ENCODE data around the gene ZNF827.

Gene ZNF827, protein sequence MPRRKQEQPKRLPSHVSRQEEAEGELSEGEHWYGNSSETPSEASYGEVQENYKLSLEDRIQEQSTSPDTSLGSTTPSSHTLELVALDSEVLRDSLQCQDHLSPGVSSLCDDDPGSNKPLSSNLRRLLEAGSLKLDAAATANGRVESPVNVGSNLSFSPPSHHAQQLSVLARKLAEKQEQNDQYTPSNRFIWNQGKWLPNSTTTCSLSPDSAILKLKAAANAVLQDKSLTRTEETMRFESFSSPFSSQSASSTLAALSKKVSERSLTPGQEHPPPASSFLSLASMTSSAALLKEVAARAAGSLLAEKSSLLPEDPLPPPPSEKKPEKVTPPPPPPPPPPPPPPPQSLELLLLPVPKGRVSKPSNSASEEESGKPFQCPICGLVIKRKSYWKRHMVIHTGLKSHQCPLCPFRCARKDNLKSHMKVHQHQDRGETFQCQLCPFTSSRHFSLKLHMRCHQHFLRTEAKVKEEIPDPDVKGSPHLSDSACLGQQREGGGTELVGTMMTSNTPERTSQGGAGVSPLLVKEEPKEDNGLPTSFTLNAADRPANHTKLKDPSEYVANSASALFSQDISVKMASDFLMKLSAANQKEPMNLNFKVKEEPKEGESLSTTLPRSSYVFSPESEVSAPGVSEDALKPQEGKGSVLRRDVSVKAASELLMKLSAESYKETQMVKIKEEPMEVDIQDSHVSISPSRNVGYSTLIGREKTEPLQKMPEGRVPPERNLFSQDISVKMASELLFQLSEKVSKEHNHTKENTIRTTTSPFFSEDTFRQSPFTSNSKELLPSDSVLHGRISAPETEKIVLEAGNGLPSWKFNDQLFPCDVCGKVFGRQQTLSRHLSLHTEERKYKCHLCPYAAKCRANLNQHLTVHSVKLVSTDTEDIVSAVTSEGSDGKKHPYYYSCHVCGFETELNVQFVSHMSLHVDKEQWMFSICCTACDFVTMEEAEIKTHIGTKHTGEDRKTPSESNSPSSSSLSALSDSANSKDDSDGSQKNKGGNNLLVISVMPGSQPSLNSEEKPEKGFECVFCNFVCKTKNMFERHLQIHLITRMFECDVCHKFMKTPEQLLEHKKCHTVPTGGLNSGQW

DNA sequence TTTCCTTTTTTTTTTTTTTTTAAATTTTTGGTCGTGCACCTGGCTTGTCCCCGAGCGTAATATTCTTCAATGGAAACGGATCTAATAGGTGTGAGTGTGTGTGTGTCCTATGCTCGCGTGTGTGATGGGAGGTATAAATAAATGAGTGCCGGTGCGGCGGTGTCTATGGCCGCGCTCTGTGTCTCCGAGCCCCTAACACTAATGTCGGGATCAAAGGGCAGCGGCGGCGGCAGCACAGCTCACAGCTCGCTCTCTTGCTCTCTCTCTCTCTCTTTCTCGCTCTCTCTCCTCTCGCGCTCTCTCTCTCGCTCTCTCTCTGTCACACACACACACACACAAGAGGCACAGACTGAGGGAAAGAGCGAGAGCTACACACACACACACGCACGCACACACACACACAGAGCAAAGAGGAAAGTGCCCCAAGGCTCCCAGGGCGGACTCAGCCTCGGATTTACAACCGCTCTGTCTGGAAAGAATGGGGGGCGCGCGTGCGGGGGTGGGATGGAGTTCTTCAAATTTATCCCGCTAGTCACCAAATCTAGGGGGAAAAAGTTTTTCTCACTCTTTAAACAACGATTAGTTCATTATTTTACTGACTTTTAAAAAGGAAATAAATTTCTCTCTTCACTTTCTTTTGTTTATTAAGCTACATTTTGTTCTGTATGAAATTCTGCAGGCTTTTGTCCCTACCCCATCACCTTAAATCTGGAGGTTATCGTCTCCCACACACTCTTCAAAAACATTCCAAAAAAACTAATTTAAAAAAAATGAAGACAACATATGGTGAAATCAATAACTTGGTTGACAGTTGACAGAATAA, at the start of gene ZNF827:
Gene ZNF827 (minus strand): TSS at position 206 of the 823 bp plus-strand sequence. CDS start 416 bp downstream, outside the sequence.
- DNase-seq (ENCODE audit: low read depth, low spot score): no peak

DNA sequence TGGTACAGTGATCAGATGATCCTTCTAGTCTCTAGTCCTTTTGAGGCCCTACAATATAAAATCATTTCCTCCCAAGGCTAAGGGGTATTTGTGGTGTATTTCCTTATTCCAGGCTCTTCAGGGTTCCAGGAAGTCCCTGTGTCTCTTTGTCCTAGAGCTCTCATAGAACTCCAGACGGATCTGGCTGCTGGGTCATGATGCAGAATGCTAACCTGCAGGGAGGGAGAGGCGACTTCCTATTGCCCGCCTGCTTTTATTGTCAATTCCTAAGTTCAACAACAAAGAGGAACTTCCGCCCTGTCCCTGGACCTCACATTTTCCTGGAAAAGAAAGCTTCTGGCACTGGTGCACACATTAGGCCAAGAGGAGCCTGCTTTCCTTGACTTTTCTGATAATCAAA, 45.9 kb upstream of the ZNF827 start:
- no peak for DNase-seq (ENCODE audit: low read depth, low spot score)

DNA sequence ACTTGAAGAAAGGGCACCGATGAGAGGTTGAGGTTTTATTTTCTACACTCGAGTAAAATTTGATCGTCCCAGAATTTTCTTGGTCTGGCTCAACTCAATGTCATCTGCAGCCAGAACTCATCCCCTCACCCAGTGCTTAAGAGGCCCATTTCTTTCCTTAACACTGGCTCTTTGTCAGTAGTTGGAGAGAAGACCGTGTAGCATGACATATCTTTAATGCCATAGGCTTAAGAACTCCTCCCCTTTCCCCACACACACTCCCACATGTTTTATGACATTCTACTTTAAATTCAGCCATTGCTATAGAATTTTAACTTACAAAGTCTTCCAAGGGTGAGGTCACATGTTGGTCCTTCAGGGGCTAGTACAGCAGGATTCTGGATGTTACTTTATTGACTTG, 44.2 kb upstream of the ZNF827 start:
- no peak for DNase-seq (ENCODE audit: low read depth, low spot score)

DNA sequence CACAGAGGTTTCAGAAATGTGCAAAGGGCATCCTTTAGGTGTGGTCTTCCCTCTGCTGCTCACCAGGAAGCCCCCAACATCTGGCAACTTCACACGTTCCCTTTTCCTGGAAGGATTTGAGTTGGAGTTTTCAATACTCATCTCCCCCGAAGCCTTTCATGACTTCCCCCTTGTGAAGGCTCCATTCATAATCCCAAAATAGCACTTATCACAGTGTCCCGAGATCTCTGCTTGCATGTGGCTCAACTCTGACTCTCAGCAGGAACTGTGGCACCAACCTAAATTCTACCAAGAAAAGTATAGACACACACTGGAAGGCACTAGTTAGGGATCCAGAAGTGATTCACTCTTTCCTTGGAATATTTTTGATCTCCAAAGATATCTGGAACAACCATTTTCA, 40.5 kb upstream of the ZNF827 start:
- no peak for DNase-seq (ENCODE audit: low read depth, low spot score)

DNA sequence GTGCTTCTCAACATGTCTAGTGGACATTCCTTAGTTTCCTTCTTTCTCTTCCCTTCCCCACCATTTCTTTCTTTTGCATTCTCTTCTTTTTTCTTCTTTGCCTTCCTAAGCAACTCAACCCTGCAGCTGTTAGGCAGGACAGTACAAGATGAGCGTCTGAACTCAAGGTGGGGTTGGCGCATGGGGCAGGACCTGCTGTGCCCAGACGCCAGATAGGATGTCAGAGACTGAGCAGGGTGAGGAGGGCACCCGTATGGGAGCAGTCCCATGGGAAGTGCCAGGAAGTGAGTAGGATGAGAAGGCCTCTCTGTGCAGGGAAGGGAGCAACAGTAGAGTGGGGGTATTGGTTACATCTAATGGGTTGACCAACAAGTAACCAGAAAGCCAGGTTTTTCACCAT, 38.1 kb upstream of the ZNF827 start:
- no peak for DNase-seq (ENCODE audit: low read depth, low spot score)

DNA sequence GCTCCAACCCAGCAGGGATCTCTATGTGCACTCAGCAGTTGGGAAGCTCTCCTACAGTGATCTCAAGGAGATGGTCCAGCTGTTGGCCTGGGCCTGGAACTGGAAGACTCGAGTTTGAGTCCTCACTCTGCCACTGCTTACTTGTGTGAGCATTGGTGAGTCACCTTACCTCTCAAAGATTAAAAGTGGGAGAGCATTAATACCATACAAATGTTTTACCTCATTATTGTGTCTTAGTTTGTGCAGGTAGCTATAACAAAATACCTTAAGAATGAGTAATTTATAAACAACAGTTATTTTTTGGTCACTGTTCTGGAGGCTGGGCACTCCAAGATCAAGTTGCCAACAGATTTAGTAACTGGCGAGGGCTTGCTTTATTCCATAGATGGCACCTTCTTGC, 21.4 kb upstream of the ZNF827 start:
- DNase-seq (ENCODE audit: low read depth, low spot score): no peak

DNA sequence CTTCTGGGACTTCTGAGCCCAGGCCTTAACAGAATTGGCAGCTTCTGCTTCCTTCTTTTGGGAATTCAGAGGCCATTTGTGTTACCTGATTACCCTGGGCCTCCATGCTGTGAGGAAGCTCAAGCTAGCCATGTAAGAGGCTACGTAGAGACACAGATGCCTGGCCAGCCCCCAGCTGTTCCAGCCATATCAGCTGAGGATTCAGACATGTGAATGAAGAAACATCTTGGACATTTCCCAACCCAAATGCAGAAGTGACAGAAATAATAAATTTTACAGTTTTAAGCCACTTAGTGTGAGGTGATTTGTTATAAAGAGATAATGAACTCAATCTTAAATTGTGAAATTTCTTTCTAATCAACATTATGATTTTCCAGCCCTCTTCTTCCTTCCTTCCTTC, 18.7 kb upstream of the ZNF827 start:
- DNase-seq (ENCODE audit: low read depth, low spot score): no peak

DNA sequence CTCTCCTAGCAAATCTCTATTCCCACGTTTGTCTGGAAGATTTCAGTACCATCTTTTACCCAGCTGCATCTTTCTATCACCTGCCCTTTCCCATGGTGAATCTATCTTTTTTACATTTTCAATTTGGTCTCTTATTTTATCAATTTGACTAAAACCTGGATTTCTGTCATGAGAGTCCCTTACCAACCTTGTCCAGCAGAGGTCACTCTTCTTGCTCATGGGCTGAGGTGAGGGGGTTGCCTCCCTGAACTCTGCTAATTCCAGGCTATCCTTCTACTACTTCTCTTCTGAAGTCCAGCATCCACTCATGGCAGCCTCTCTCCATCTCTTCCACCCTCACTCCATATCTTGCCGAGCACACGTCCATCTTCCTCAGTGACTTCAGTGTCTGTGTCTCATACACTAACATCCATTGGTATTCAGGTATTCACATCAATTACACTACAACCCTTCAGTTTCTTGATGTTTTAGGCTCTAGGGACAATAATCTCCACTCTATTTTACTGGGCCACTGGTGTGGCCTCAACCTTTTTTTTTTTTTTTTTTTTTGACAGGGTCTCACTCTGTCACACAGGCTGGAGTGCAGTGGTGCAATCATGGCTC, 17.8 kb upstream of the ZNF827 start:
- DNase-seq (ENCODE audit: low read depth, low spot score): no peak

DNA sequence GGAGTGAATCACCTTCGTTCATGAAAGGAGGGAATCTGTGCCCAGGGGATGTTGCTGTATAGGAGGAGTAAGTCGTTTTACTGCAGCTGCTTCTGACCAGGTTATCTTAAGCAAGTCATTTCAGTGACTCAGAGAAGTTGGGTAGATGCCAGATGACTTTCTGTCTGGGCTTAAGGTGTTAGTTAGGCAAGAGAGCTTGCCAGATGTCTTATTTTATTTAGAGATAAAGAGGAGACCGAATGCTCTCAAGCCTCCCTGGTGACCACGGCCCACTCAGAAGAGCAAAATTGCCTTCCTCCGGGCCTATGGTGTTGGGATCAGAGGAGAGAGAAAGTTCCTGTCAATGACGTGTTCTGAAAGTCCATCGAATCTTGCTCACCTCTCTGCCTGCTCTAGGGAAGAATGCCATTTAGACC, 16.3 kb upstream of the ZNF827 start:
- no peak for DNase-seq (ENCODE audit: low read depth, low spot score)

DNA sequence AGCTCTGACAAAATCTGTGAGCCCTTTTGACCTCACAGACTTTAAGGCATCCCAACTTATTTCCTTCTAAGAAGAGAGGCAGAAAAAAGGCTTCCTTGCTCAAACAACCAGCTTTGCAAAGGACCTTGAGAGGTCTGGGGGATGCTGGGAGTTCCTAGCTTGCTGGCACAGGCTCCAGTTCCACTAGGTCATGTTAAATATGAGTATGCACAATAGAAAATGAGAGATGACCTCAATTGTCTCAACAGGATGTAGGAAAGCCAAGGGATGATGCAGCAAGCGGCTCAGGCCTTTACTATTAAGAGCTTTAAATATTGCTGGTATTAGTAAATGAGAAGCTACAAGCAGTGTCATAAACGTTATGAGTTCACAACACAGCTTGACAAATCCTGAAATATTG, 13.3 kb upstream of the ZNF827 start:
- DNase-seq (ENCODE audit: low read depth, low spot score): no peak

DNA sequence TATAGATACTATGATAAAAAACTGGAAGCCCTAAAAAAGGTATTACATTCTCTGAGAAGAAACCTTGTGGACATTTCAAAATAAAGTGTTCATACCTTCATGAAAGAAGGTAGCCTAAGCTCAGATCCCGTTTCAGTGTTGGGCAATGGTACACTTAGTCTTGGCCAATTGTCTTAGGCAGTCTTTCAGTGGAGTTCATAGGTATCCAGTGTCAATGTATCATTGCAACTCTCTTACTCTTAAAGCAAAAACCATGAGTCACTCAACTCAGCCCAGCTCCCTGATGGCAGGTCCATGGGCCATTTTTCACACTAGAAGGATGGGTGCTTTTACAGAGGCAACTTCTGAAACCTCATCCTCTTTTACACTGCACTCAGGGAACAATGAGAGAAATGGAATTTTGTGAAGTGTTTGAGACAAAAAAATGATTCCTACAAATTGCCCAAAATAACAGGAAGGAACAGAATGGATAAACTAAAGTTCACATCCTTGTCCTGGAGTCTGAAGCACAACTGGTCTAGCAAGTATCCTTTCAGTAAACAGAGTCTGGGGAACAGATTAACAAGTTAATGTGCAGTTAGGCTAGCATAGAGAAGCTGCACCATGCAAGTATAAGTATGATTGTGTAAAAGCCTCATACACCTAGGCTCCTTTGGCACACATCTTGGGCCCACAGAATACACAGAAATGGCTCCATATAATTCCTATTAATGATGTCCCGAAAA, 7.0 kb upstream of the ZNF827 start:
- no peak for DNase-seq (ENCODE audit: low read depth, low spot score)

DNA sequence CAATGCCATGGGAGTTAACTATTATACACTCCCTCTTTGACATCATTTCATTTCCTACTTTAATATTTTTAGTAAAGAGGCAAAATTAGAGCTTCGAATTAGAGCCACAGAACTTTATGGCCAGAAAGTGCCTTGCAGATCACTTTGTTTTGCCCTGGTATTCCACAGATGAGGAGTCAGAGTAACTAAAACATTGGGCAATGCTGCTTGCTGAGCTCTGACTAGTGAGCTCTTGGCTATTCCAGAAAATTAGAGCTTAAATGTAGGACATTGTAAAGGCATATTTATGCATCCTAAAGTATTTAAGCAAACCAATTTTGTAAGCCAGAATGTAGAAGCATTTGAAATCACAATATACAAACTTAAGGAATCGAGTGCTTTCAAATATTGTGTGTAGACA, 6.3 kb upstream of the ZNF827 start:
- no peak for DNase-seq (ENCODE audit: low read depth, low spot score)

DNA sequence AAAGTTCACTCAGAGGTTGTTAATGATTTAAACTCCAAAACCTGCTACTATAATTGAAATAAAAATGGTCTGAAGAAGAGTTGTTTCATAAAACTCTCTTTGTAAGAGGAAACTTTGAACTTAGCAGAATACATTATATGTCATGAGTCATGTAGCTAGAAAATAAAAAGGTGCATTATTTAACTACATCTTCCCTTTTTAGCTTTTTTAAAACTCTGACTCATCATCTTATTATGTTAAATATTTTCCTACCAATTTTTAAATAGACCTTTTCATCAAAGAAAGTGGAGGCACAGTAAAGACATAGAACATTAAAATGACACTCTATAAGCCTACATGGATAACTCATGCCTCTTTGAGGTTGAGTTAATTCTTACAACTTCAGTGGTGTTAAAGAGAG, 1.2 kb upstream of the ZNF827 start:
- no peak for DNase-seq (ENCODE audit: low read depth, low spot score)

DNA sequence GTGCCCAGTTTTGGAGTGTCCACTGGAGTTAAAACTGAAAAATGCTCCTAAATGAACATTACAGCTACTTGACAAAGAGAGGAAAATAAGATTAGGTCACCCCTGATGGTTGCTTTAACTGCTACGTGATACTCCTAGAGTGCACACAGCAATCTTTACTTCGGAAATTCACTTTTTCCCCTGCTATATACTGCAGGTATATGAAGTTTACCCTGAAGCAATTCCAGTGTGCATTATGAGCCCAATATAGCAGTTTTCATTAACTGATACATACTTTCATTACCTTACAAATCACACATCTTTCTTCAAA, 773 bp upstream of the ZNF827 start:
- no peak for DNase-seq (ENCODE audit: low read depth, low spot score)

DNA sequence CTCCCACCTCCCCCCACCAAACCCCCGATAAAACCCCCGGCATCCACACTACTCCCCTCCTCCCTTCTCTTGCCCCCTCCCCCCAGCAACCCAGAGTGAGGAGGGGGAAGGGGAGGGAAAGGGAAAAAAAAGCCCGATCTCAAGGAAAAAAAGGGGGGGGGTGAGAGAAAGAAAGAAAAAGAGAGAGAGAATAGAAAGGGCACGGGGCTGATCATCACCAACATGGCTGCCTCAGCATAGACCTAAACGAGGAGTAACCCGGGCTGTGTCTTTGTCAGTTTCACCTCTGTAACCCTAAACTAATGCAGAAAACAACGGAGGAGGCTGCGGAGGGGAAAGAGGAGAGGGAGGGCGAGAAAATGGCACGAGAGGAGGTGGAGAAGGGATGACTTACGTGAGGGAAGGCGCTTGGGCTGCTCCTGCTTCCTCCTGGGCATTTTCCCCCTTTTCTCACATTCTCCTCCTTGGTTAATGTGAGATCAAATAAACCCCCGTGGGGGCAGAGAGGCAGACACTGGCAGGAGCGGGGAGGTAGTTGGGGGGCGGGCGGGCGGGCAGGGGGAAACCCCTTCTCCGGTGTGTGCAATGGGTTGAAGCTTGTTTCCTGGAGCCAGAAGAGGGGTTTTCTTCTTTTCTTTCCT, 532 bp downstream of the ZNF827 start:
- DNase-seq (ENCODE audit: low read depth, low spot score): no peak

DNA sequence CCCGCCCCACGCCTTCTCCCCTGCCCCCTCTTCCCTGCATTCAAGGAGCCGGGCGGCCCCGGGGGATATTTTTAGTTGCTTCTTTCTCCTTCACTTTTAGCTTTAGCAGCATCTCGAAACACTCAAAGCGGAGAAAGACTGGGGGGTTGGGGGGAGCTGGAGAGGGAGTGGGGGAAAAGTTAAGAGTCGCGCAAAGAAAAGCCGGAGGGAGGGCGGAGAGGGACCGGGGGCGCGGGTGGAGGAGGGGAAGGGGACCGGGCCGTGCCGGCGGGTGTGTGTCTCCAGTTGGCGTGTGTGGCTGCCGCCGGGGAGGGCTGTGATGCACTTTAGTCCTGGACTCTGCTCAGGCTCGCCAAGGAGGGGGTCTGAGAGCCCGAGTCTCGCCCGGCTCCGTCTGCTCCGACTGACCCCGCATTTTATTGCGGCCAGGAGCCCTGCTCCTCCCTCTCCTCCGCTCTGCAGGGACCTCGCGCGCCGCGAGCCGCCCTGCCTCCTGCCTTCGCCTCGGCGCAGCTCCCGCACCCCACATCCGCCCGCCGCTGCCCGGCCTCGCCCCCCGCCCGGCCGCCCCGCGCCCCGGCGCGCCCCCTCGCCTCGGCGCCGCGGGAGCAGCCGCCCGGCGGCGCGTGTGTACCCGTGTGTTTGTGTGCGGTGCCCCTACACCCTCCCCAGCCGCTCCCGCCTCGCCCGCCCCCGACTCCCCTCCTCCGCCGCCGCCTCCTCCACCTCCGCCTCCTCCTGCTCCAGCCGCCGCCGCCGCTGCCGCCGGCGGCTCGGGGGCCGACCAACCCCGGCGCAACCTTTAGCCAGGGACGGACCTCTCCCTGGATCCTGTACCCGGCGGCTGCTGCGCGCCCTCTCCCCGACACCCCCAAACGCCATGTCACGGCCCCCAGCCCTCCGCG, 1.4 kb downstream of the ZNF827 start:
- DNase-seq (ENCODE audit: low read depth, low spot score): no peak

DNA sequence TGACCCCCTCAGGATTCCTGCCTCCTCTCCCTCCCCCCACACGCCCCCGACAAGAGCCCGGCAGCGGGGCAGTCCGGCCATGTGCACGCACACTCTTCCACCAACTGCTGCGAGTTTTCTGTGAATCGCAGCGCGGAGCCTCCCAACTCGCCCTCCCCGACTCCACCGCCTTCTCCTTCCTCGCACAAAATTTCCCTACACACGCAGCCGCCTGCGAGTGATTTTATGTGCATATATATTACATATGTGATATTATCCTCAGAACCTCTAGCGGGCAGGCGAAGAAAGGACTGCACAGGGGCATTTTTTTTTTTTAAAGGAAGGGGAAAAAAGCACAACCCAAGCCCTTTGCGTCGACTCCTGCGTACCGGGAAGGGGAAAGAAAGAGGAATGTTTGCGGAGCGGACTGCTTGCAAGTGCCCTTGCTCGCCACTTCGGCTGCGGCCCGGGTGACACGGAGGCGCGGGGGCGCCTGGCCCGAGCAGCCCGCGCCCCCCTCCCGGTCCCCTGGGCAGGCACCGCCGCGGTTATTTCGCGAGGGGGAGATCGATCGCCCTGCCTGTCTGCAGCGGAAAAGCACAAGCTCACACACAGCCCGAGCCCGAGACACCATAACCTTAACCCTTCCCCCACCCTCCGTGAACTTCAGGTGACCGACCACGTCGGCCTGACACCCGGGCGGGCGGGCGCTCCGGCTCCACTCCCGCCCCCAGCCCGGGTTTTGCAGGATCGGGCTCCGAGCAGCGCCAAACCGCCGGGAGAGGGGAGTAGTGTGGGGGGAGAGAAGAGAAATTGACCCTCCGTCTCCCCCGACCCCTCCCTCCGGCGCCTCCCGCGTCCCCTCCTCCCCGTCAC, 2.3 kb downstream of the ZNF827 start:
- DNase-seq (ENCODE audit: low read depth, low spot score): no peak
